OCI-LY3 (cell line): ENCODE results near the gene CDKN1C.

ENCODE experiments used
- H2AFZ ChIP-seq: fragments of 200-600, 300-600 bp; shearing (Covaris generic); 2 replicates; pipeline ENCODE4 v1.6.0; 2014; ENCODE audit warnings: antibody characterized with exemption, low read depth, low read length
- H3K27ac ChIP-seq: fragments of 200-600, 300-600 bp; sonication (generic); 2 replicates; pipeline ENCODE4 v1.5.1; 2014; ENCODE audit warnings: mild to moderate bottlenecking, low read length, moderate library complexity, mixed read lengths
- H3K27me3 ChIP-seq: fragments of 200-600, 300-600 bp; sonication (generic); 2 replicates; pipeline ENCODE4 v1.6.1; 2014; ENCODE audit warnings: low read depth, low read length, mixed read lengths
- H3K36me3 ChIP-seq: fragments of 200-600, 300-600 bp; sonication (generic); replicated peaks from 2 replicates; pipeline ENCODE3; 2014; ENCODE audit warnings: low read depth, low read length, mixed read lengths
- H3K4me1 ChIP-seq: fragments of 300-600, 200-600 bp; sonication (generic); 2 replicates; pipeline ENCODE4 v1.6.1; 2014; ENCODE audit warnings: low read length, mixed read lengths
- H3K4me2 ChIP-seq: fragments of 200-600, 300-600 bp; sonication (generic); 2 replicates; pipeline ENCODE4 v1.6.1; 2014; ENCODE audit warnings: low read length, mixed read lengths
- H3K4me3 ChIP-seq: fragments of 300-600, 200-600 bp; sonication (generic); 2 replicates; pipeline ENCODE4 v1.5.1; 2014; ENCODE audit warnings: antibody characterized with exemption, mild to moderate bottlenecking, low read length, moderate library complexity
- H3K79me2 ChIP-seq: fragments of 300-600, 200-600 bp; shearing (Covaris generic); 2 replicates; pipeline ENCODE4 v1.6.1; 2014; ENCODE audit warnings: mild to moderate bottlenecking, low read length, mixed read lengths
- H3K9ac ChIP-seq: fragments of 300-600, 200-600 bp; shearing (Covaris generic); 2 replicates; pipeline ENCODE4 v1.6.0; 2014; ENCODE audit warnings: mild to moderate bottlenecking, low read length, moderate library complexity
- H3K9me3 ChIP-seq: fragments of 200-600, 300-600 bp; shearing (Covaris generic); 2 replicates; pipeline ENCODE4 v1.6.1; 2014; ENCODE audit warnings: low read length, mixed read lengths; ENCODE audit not compliant: insufficient read depth
- H4K20me1 ChIP-seq: fragments of 200-600, 300-600 bp; sonication (generic); 2 replicates; pipeline ENCODE4 v1.6.1; 2016; ENCODE audit warnings: low read length, mixed read lengths; ENCODE audit not compliant: insufficient read depth
- CTCF ChIP-seq: fragments of 200-600, 300-600 bp; sonication (generic); IDR thresholded peaks from 2 replicates; pipeline ENCODE4 v1.5.1; 2014; ENCODE audit warnings: antibody characterized with exemption, low read length, low read depth
- EZH2phosphoT487 ChIP-seq: fragments of 200-600 bp; shearing (Covaris generic); IDR thresholded peaks from 2 replicates; pipeline ENCODE4 v1.6.1; 2018; ENCODE audit warnings: antibody characterized with exemption, mixed run types, low read depth

CDKN1C gene

GRCh38 chr11:2865922-2866577 is 19.5 kb downstream of the CDKN1C start:
- H3K9me3 ChIP-seq: no peaks in the 10 kb centered on the region
- 0 out of 2 replicates have a peak, but pooled peaks cover under 1% of the 10 kb centered on the region for H3K4me1 ChIP-seq
- H3K4me2 ChIP-seq: no peak overlapping the region
- no peak overlapping the region for H3K4me3 ChIP-seq
- no peak for TF ChIP-seq EZH2phosphoT487
- TF ChIP-seq CTCF: no peak
- no peaks in the 10 kb centered on the region for H4K20me1 ChIP-seq
- no peaks in the 10 kb centered on the region for H3K79me2 ChIP-seq
- H2AFZ ChIP-seq: no peak overlapping the region
- no peaks in the 10 kb centered on the region for H3K27me3 ChIP-seq
- no peak overlapping the region for H3K27ac ChIP-seq
- no peaks in the 10 kb centered on the region for H3K36me3 ChIP-seq
- no peak overlapping the region for H3K9ac ChIP-seq

GRCh38 chr11:2864901-2865300 is 20.7 kb downstream of the CDKN1C start:
- no peak overlapping the region for H3K4me3 ChIP-seq
- H3K79me2 ChIP-seq: no peaks in the 10 kb centered on the region
- no peaks in the 10 kb centered on the region for H3K27me3 ChIP-seq
- no peak overlapping the region for H3K27ac ChIP-seq
- H2AFZ ChIP-seq: no peak overlapping the region
- H3K9ac ChIP-seq: no peak overlapping the region
- no peak overlapping the region for H3K4me2 ChIP-seq
- H4K20me1 ChIP-seq: no peaks in the 10 kb centered on the region
- H3K4me1 ChIP-seq: peaks cover 8% of the 10 kb centered on the region
- no peaks in the 10 kb centered on the region for H3K36me3 ChIP-seq
- no peak for TF ChIP-seq EZH2phosphoT487
- no peak for TF ChIP-seq CTCF
- no peaks in the 10 kb centered on the region for H3K9me3 ChIP-seq

GRCh38 chr11:2863276-2863618 is 22.3 kb downstream of the CDKN1C start:
- H3K9ac ChIP-seq: no peak overlapping the region
- H4K20me1 ChIP-seq: no peaks in the 10 kb centered on the region
- H3K36me3 ChIP-seq: no peaks in the 10 kb centered on the region
- H2AFZ ChIP-seq: no peak overlapping the region
- TF ChIP-seq CTCF: no peak
- no peak for TF ChIP-seq EZH2phosphoT487
- no peaks in the 10 kb centered on the region for H3K79me2 ChIP-seq
- no peak overlapping the region for H3K27ac ChIP-seq
- no peak overlapping the region for H3K4me3 ChIP-seq
- H3K27me3 ChIP-seq: no peaks in the 10 kb centered on the region
- H3K9me3 ChIP-seq: no peaks in the 10 kb centered on the region
- peaks cover 8% of the 10 kb centered on the region for H3K4me1 ChIP-seq
- H3K4me2 ChIP-seq: no peak overlapping the region

- Histone ChIP-seq H3K79me2 (no peaks in the 10 kb centered on the region), H3K4me2 (no peak overlapping the region), H3K27me3 (no peaks in the 10 kb centered on the region), H4K20me1 (no peaks in the 10 kb centered on the region), H3K27ac (no peak overlapping the region), H3K4me1 (peaks cover 8% of the 10 kb centered on the region), H3K4me3 (no peak overlapping the region), H3K9ac (no peak overlapping the region), H2AFZ (no peak overlapping the region), H3K9me3 (no peaks in the 10 kb centered on the region), H3K36me3 (no peaks in the 10 kb centered on the region)
- no peak for TF ChIP-seq CTCF
- no peak for TF ChIP-seq EZH2phosphoT487
Observed at GRCh38 chr11:2862395-2863275, 22.9 kb downstream of the CDKN1C start.
